ENCODE measurements around the gene LDAH.

DNA sequence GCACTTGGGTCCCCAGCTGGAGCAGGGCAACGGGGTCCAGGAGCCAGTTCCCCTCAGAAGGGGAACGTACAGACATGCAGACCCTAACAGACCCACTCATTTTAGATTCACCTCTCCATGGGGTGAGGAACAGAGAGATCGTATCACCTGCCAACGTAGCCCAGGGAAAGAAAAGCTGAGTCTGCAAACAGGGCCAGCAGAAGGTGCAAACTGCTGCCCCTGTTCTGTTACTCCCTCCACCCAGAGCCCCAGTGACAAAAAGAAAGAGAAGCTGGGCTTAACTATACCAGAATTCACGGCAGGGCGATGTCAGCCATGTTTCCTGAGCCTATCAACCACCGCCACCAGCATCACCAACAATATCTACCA lies 171.2 kb downstream of the LDAH start:
- TF ChIP-seq, protein P1, sequence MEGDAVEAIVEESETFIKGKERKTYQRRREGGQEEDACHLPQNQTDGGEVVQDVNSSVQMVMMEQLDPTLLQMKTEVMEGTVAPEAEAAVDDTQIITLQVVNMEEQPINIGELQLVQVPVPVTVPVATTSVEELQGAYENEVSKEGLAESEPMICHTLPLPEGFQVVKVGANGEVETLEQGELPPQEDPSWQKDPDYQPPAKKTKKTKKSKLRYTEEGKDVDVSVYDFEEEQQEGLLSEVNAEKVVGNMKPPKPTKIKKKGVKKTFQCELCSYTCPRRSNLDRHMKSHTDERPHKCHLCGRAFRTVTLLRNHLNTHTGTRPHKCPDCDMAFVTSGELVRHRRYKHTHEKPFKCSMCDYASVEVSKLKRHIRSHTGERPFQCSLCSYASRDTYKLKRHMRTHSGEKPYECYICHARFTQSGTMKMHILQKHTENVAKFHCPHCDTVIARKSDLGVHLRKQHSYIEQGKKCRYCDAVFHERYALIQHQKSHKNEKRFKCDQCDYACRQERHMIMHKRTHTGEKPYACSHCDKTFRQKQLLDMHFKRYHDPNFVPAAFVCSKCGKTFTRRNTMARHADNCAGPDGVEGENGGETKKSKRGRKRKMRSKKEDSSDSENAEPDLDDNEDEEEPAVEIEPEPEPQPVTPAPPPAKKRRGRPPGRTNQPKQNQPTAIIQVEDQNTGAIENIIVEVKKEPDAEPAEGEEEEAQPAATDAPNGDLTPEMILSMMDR (IDR thresholded peaks at IDR 0.05): no peak
- TF ChIP-seq POLR2A (IDR thresholded peaks at IDR 0.05): no peak
